ENCODE data around the gene ATN1.

Gene ATN1

GRCh38 chr12:6925540-6926279 lies 2.0 kb upstream of the ATN1 start:
- DNase-seq (ENCODE audit: low spot score) = no peak

GRCh38 chr12:6928022-6928702 lies 403 bp downstream of the ATN1 start:
- no peak for DNase-seq (ENCODE audit: low spot score)

GRCh38 chr12:6928703-6929407 lies 1.1 kb downstream of the ATN1 start:
- no peak for DNase-seq (ENCODE audit: low spot score)

GRCh38 chr12:6929466-6930452 lies 2.0 kb downstream of the ATN1 start:
- DNase-seq (ENCODE audit: low spot score) = no peak

DNA sequence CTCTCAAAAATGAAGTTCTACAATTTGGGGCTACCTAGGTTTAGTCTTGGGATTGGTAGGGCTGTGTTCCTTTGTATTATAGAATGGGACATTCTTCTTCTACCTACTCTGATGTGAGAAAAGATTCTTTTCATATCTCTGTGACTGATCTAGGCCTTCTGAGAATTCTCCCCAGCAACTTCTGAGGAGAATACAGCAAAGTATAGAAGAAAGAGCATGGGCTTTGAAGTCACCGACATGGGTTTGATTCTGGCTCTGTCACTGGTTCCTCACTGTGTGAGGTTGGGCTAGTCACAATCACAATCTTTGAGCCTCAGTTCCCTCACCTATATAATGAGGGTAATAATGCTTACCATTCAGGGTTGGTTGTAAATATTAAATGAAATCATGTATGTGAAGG lies 5.0 kb downstream of the ATN1 start:
- DNase-seq (ENCODE audit: low spot score) = no peak

DNA sequence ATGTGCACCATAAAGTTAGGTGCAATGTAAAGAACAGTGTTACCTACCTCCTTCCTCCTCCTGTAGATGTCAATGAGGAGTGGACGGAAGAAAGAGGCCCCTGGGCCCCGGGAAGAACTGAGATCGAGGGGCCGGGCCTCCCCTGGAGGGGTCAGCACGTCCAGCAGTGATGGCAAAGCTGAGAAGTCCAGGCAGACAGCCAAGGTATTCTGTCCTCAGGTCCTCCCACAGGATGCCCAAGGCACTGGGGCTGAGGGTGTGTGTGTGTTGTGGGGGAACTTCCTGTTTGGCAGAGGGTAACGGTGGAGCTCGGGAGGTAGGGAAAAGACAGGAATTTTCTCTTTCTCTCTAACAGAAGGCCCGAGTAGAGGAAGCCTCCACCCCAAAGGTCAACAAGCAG lies 6.4 kb downstream of the ATN1 start:
- DNase-seq (ENCODE audit: low spot score) = no peak

DNA sequence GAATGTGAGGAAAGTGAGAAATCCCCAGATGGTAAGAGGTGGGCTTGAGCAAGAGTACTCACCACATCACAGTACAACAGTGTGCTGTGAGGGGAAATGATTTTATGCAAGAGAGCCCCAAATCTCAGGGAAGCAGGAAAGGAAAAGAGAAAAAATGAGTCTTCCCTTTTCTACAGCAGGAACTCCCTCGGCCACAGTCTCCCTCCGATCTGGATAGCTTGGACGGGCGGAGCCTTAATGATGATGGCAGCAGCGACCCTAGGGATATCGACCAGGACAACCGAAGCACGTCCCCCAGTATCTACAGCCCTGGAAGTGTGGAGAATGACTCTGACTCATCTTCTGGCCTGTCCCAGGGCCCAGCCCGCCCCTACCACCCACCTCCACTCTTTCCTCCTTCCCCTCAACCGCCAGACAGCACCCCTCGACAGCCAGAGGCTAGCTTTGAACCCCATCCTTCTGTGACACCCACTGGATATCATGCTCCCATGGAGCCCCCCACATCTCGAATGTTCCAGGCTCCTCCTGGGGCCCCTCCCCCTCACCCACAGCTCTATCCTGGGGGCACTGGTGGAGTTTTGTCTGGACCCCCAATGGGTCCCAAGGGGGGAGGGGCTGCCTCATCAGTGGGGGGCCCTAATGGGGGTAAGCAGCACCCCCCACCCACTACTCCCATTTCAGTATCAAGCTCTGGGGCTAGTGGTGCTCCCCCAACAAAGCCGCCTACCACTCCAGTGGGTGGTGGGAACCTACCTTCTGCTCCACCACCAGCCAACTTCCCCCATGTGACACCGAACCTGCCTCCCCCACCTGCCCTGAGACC lies 7.8 kb downstream of the ATN1 start:
- DNase-seq (ENCODE audit: low spot score) = no peak

GRCh38 chr12:6936194-6936635 lies 8.5 kb downstream of the ATN1 start:
- no peak for DNase-seq (ENCODE audit: low spot score)

GRCh38 chr12:6936636-6937480 lies 9.1 kb downstream of the ATN1 start:
- DNase-seq (ENCODE audit: low spot score) = no peak

GRCh38 chr12:6937481-6938352 lies 10.0 kb downstream of the ATN1 start:
- peak; percentile 96 for DNase-seq (ENCODE audit: low spot score)

DNA sequence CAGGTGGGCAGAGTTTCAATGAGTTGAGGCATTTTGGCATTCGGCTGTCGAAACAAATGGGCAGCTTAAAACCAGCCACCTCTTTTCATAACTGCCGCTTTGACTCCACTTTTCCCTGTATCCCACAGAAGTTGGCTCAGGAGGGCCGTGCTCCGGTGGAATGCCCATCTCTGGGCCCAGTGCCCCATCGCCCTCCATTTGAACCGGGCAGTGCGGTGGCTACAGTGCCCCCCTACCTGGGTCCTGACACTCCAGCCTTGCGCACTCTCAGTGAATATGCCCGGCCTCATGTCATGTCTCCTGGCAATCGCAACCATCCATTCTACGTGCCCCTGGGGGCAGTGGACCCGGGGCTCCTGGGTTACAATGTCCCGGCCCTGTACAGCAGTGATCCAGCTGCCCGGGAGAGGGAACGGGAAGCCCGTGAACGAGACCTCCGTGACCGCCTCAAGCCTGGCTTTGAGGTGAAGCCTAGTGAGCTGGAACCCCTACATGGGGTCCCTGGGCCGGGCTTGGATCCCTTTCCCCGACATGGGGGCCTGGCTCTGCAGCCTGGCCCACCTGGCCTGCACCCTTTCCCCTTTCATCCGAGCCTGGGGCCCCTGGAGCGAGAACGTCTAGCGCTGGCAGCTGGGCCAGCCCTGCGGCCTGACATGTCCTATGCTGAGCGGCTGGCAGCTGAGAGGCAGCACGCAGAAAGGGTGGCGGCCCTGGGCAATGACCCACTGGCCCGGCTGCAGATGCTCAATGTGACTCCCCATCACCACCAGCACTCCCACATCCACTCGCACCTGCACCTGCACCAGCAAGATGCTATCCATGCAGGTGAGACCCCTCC lies 10.8 kb downstream of the ATN1 start:
- no peak for DNase-seq (ENCODE audit: low spot score)

- no peak for DNase-seq (ENCODE audit: low spot score)
Measured at GRCh38 chr12:6939191-6939540, 11.4 kb downstream of the ATN1 start.

DNA sequence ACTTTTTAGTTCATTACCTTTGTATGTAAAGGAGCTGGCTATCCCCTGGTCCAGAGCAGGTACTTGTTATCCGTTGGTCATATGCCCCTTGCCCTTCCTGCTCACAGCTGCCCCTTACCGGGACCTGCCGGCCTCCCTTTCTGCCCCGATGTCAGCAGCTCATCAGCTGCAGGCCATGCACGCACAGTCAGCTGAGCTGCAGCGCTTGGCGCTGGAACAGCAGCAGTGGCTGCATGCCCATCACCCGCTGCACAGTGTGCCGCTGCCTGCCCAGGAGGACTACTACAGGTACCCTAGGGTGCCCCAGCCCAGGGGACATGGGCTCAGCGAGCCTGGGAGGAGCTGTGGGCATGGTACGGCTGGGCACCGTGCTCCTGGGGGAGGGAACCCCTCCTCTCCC lies 13.5 kb downstream of the ATN1 start:
- no peak for DNase-seq (ENCODE audit: low spot score)

DNA sequence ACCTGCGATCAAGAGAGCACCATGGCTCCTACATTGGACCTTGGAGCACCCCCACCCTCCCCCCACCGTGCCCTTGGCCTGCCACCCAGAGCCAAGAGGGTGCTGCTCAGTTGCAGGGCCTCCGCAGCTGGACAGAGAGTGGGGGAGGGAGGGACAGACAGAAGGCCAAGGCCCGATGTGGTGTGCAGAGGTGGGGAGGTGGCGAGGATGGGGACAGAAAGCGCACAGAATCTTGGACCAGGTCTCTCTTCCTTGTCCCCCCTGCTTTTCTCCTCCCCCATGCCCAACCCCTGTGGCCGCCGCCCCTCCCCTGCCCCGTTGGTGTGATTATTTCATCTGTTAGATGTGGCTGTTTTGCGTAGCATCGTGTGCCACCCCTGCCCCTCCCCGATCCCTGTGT lies 14.0 kb downstream of the ATN1 start:
- DNase-seq (ENCODE audit: low spot score) = no peak

DNA sequence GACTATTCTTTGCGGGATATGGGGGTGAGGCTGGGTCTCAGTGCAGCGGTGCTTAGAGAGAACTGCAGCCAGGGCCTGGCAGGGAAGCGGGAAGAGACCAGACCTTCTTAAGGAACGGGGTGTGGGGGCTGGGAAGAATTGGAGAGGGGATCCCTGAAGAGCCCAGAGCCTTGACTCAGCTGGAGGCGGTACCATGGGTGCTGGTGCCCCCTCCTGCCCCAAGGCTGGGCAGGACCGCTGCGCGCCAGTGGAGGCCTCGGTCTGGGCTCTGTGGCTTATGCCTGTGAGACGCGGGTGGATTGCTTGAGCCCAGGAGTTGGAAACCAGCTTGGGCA lies 14.5 kb downstream of the ATN1 start:
- no peak for DNase-seq (ENCODE audit: low spot score)

DNA sequence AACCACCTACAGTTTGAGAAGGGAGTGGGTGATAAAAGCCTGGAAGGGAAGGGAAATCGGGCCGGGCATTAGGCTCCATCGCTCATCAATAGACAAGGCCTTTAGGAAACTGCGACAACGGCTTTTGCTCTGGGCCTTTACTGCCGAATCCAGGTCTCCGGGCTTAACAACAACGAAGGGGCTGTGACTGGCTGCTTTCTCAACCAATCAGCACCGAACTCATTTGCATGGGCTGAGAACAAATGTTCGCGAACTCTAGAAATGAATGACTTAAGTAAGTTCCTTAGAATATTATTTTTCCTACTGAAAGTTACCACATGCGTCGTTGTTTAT lies 15.6 kb downstream of the ATN1 start:
- peak; percentile 90 for DNase-seq (ENCODE audit: low spot score)

- peak; percentile 84 for DNase-seq (ENCODE audit: low spot score)
Measured at GRCh38 chr12:6943722-6944380, 16.1 kb downstream of the ATN1 start, which contains the start of the genes C12orf57 and RNU7-1. C12orf57 (plus strand) TSS chr12:6944022; CDS start chr12:6944122, 100 bp downstream. RNU7-1 (plus strand) TSS chr12:6943816.

Measured in hematopoietic multipotent progenitor cell treated with erythropoietin and hydrocortisone succinate and interleukin-3 and kit ligand, for 15 days (in vitro differentiated cells).